SK-N-SH treated with all-trans-retinoic acid at 6 μM for 48 hours (cell line): Measurements from ENCODE around the gene DPP9.

Experiments used
- BACH2 ChIP-seq: fragments of 250-450 bp; sonication (Bioruptor Pico); IDR thresholded peaks from 2 replicates; pipeline ENCODE4 v1.9.0; 2021; ENCODE audit warnings: mild to moderate bottlenecking, borderline replicate concordance
- RARB ChIP-seq: fragments of 250-450 bp; sonication (Bioruptor Pico); IDR thresholded peaks from 2 replicates; pipeline ENCODE4 v1.8.0; 2021; ENCODE audit warnings: mild to moderate bottlenecking, moderate library complexity
- SNAI2 ChIP-seq: fragments of 250-450 bp; sonication (Bioruptor Pico); IDR thresholded peaks from 2 replicates; pipeline ENCODE4 v1.5.0; 2020; ENCODE audit warnings: mild to moderate bottlenecking, moderate library complexity
- TOX ChIP-seq: fragments of 250-450 bp; sonication (Bioruptor Pico); IDR thresholded peaks from 2 replicates; pipeline ENCODE4 v1.8.0; 2021; ENCODE audit warnings: mild to moderate bottlenecking, moderate library complexity, borderline replicate concordance
- ZC3H10 ChIP-seq: fragments of 250-450 bp; sonication (Bioruptor Pico); IDR thresholded peaks from 2 replicates; pipeline ENCODE4 v1.5.1; 2021; ENCODE audit warnings: mild to moderate bottlenecking, moderate library complexity
- ZFP3 ChIP-seq: fragments of 250-450 bp; sonication (Bioruptor Pico); IDR thresholded peaks from 2 replicates; pipeline ENCODE4 v1.5.0; 2020; ENCODE audit warnings: mild to moderate bottlenecking, moderate library complexity
- ZNF565 ChIP-seq: fragments of 450-650 bp; formaldehyde crosslinking; conservative IDR thresholded peaks from 2 replicates; pipeline ENCODE4 v1.5.0; 2020; ENCODE audit warnings: low read depth, mild to moderate bottlenecking, moderate library complexity
- ZNF70 ChIP-seq: fragments of 450-650 bp; formaldehyde crosslinking; IDR thresholded peaks from 2 replicates; pipeline ENCODE4 v1.5.0; 2020; ENCODE audit warnings: mild to moderate bottlenecking, moderate library complexity
- ZNF8 ChIP-seq: fragments of 450-650 bp; formaldehyde crosslinking; IDR thresholded peaks from 2 replicates; pipeline ENCODE4 v1.5.0; 2020; ENCODE audit warnings: mild to moderate bottlenecking, moderate library complexity
- TF ChIP-seq, protein P1 (sequence below): fragments of 250-450 bp; sonication (Bioruptor Pico); IDR thresholded peaks from 2 replicates; pipeline ENCODE4 v1.8.0; 2020; ENCODE audit warnings: mild to moderate bottlenecking, moderate library complexity, borderline replicate concordance
- TF ChIP-seq, protein P2 (sequence below): fragments of 250-450 bp; sonication (Bioruptor Pico); IDR thresholded peaks from 2 replicates; pipeline ENCODE4 v1.5.0; 2020; ENCODE audit warnings: mild to moderate bottlenecking, moderate library complexity

DNA sequence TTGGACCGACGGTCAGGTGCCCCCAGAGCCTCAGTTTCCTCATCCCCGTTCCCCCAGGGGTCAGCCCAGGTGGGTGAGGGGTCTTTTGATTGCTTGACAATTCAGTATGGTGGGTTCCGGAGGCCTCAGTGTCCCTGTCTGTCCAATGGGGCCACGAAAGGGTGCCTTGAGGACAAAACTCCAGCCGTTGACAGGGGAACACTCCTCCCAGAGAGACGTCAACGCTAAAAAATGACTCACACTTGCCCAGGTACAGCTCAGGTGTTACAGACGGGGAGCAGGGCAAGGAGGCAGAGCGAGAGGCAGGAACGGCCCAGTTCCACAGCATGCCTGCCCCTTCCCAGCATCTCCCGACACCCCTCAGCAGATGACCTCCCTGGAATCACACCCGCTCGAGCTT lies 82.5 kb downstream of the DPP9 start:
- no peak for TF ChIP-seq BACH2
- TF ChIP-seq ZNF8 (CRISPR knock-in tag): no peak
- TF ChIP-seq, protein P1, sequence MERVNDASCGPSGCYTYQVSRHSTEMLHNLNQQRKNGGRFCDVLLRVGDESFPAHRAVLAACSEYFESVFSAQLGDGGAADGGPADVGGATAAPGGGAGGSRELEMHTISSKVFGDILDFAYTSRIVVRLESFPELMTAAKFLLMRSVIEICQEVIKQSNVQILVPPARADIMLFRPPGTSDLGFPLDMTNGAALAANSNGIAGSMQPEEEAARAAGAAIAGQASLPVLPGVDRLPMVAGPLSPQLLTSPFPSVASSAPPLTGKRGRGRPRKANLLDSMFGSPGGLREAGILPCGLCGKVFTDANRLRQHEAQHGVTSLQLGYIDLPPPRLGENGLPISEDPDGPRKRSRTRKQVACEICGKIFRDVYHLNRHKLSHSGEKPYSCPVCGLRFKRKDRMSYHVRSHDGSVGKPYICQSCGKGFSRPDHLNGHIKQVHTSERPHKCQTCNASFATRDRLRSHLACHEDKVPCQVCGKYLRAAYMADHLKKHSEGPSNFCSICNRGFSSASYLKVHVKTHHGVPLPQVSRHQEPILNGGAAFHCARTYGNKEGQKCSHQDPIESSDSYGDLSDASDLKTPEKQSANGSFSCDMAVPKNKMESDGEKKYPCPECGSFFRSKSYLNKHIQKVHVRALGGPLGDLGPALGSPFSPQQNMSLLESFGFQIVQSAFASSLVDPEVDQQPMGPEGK: no peak
- no peak for TF ChIP-seq RARB
- no peak for TF ChIP-seq ZFP3 (CRISPR knock-in tag)
- TF ChIP-seq ZNF565 (CRISPR knock-in tag): no peak
- TF ChIP-seq ZC3H10 (CRISPR knock-in tag): no peak
- TF ChIP-seq TOX: no peak
- TF ChIP-seq, protein P2, sequence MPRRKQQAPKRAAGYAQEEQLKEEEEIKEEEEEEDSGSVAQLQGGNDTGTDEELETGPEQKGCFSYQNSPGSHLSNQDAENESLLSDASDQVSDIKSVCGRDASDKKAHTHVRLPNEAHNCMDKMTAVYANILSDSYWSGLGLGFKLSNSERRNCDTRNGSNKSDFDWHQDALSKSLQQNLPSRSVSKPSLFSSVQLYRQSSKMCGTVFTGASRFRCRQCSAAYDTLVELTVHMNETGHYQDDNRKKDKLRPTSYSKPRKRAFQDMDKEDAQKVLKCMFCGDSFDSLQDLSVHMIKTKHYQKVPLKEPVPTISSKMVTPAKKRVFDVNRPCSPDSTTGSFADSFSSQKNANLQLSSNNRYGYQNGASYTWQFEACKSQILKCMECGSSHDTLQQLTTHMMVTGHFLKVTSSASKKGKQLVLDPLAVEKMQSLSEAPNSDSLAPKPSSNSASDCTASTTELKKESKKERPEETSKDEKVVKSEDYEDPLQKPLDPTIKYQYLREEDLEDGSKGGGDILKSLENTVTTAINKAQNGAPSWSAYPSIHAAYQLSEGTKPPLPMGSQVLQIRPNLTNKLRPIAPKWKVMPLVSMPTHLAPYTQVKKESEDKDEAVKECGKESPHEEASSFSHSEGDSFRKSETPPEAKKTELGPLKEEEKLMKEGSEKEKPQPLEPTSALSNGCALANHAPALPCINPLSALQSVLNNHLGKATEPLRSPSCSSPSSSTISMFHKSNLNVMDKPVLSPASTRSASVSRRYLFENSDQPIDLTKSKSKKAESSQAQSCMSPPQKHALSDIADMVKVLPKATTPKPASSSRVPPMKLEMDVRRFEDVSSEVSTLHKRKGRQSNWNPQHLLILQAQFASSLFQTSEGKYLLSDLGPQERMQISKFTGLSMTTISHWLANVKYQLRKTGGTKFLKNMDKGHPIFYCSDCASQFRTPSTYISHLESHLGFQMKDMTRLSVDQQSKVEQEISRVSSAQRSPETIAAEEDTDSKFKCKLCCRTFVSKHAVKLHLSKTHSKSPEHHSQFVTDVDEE (CRISPR knock-in tag): no peak
- no peak for TF ChIP-seq ZNF70
- no peak for TF ChIP-seq SNAI2 (CRISPR knock-in tag)
